T-helper 1 cell (primary cell): ENCODE measurements around the gene AS3MT.
"Not testable (repeated sequence)": the region's sequence is repeated elsewhere in the genome, so short reads cannot be mapped to it uniquely, and the experiment has no call there.

Experiments used
- DNase-seq, 5 donors: peaks; one replicate each; pipeline ENCODE4 v3.0.0-alpha.2; 2012 to 2020
- total RNA-seq, 4 donors: gene quantifications; one replicate each; lab custom pipeline; 2026; lab: John Stamatoyannopoulos, UW

Gene AS3MT, protein sequence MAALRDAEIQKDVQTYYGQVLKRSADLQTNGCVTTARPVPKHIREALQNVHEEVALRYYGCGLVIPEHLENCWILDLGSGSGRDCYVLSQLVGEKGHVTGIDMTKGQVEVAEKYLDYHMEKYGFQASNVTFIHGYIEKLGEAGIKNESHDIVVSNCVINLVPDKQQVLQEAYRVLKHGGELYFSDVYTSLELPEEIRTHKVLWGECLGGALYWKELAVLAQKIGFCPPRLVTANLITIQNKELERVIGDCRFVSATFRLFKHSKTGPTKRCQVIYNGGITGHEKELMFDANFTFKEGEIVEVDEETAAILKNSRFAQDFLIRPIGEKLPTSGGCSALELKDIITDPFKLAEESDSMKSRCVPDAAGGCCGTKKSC
- total RNA-seq = 0 to 0.08 (median 0) reads per million in 4 donors

GRCh38 chr10:102869258-102870198, at the start of gene AS3MT:
Gene AS3MT (plus strand): TSS chr10:102869470. CDS start chr10:102869593, 123 bp downstream.
- DNase-seq = no peak

- DNase-seq = not testable (repeated sequence)
Observed at GRCh38 chr10:102820008-102820407, 49.3 kb upstream of the AS3MT start.

- DNase-seq = no peak
Observed at GRCh38 chr10:102822222-102822621, 47.0 kb upstream of the AS3MT start.

GRCh38 chr10:102824664-102825063, 44.6 kb upstream of the AS3MT start:
- no peak for DNase-seq

GRCh38 chr10:102826148-102826796, 43.0 kb upstream of the AS3MT start:
- no peak for DNase-seq

- DNase-seq = no peak
Observed at GRCh38 chr10:102827597-102827975, 41.7 kb upstream of the AS3MT start.

DNA sequence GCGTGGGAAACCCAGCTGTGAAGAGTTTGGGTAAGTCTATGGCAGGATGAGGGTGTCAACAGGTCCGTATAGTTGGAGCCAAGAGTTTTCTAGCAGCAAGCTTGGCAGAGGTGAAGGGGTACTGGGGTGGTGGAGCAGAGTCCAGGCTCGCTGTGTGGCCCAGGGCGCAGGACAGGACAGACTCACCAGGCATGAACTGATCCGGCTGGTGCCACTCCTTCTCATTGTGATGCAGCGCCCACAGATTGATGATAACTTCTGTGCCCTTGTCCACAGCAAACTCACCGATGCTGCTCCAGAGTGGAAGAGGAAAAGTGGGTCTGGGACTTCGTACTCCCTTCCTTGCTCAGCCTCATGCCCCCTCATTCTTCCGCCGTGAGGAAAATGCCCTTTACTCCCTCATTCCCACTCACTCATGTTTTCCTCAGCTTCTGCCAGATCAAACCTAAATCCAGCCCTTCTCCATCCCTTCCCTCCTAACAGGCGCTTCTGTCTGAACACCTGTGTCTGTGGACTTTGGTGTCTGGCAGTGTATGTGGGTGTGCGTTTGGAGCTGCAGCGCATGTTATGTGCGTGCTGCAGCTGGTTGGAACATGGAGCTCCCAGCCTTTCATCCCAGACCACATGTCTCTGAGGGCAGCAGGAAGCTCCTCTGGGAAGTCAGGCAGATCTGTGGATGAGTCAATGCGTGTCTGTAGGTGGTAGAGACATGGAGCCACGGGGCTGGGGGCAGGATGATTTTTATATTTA, 37.8 kb upstream of the AS3MT start:
- DNase-seq = no peak

DNA sequence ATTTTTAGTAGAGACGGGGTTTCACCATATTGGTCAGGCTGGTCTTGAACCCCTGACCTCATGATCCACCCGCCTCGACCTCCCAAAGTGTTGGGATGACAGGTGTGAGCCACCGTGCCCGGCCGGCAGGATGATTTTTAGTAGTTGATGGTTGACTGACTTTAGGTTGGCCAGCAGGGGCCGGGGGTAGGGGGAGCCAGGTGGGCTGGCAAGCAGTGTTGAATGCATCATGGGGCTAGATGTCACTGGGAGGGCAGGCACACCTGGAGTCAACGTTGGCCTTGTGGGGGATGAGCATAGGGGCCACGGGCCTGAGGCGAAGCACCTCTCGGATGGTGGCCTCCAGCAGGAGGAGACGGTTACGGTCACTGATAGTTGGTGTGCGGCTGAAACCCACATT, 37.0 kb upstream of the AS3MT start:
- no peak for DNase-seq

DNA sequence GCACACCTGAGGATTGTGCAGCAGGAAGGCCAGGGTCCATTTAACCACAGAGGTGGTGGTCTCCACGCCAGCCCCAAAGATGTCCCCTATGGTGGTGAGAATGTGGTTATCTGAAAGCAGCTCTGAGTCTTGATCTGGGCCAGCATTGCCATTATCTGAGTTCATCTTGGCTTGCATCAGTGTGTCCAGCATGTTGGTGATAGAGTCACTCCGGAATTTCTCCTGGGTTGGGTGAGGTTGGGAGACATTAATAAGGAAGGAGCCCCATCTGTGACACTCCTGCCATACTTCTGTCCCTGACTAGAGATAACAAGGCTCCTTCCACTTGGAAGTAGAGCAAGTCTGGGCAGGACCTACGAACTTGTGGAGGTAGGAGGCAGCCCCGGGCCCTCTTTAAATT, 36.3 kb upstream of the AS3MT start:
- DNase-seq = no peak

- no peak for DNase-seq
Observed at GRCh38 chr10:102834143-102834542, 35.1 kb upstream of the AS3MT start.

GRCh38 chr10:102835007-102835482, 34.2 kb upstream of the AS3MT start:
- DNase-seq = peak; percentile 38 to 72 (median 64)

DNA sequence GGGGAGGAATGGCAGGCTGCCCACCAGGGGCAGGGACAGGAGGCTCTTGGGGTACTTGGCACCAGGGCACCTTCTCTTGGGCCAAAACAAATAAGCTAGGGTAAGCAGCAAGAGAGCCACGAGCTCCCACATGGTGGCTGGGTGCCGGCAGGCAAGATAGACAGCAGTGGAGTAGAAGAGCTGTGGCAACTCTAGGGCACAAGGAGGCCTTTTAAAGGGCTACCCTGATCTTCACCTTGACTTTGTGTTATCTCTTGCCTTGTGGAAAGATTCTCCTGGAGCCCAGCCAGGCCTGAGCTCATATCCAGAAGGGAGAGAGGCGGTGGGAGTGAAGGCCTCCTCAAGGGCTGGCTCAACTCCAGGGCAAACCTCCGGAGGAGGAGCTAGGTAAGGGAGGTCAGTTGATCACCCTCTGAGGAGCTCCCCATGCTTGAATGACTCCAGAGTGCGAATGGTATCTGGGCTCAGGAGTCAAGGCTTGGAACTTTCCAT, 32.0 kb upstream of the AS3MT start, which contains the start of gene CYP17A1:
CYP17A1 (minus strand) TSS at position 184 of the 492 bp plus-strand sequence; CDS start at position 132, 52 bp downstream.
- DNase-seq = no peak

DNA sequence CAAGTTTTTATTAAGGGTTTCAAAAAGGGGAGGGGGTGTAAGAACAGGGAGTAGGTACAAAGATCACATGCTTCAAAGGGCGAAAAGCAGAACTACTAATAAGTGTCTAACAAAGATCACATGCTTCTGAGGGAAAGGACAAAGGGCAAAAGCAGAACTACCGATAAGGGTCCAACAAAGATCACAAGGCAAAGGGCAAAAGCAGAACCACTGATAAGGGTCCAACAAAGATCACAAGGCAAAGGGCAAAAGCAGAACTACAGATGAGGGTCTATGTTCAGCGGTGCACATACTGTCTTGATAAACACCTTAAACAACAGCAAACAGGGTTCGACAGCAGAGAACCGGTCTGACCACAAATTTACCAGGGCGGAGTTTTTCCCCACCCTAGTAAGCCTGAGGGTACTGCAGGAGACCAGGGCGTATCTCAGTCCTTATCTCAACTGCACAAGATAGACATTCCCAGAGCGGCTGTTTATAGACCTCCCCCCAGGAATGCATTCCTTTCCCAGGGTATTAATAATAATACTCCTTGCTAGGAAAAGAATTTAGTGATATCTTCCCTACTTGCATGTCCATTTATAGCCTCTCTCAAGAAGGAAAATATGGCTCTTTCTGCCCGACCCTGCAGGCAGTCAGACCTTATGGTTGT, 30.9 kb upstream of the AS3MT start:
- not testable (repeated sequence) for DNase-seq

- no peak for DNase-seq
Observed at GRCh38 chr10:102841827-102842345, 27.4 kb upstream of the AS3MT start.

- DNase-seq = not testable (repeated sequence)
Observed at GRCh38 chr10:102843139-102843538, 26.1 kb upstream of the AS3MT start.

GRCh38 chr10:102844190-102844776, 25.0 kb upstream of the AS3MT start:
- DNase-seq = not testable (repeated sequence)

- no peak for DNase-seq
Observed at GRCh38 chr10:102845352-102845902, 23.8 kb upstream of the AS3MT start.

DNA sequence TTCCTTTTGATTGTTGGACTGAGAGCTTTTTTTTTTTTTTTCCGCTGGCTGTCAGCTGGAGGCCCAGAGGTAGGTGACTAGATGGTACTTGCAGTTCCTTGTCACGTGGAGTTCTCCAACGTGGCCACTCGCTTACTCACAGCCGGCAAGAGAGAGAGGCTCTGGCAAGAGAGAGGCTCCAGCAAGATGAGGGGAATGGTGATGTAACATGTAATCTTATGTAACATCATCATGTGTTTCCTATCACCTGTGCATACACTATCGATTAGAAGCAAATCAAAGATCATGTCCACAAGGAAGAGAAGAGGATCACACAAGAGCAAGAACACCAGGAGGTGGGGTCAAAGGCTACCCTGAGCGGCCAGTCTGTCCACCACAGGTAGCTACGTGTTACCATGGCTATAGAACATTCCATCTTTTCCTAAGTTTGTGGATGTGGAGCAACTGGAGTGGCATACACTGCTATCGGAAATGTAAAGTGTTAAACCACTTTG, 19.2 kb upstream of the AS3MT start:
- no peak for DNase-seq

GRCh38 chr10:102853237-102853636, 16.0 kb upstream of the AS3MT start:
- not testable (repeated sequence) for DNase-seq
